Measurements from ENCODE around the gene TMEM94.

Gene TMEM94

GRCh38 chr17:75482098-75482942 lies 25.9 kb downstream of the TMEM94 start:
- TF ChIP-seq KLF1 (tag by site-specific recombination; IDR thresholded peaks at IDR 0.05) (0 out of 2 replicates have a peak, but pooled peaks have one; percentile 11), ZNF558 (tag by site-specific recombination; IDR thresholded peaks at IDR 0.05) (no peak), BCL6B (tag by site-specific recombination; IDR thresholded peaks at IDR 0.05) (no peak), ZNF785 (tag by site-specific recombination; IDR thresholded peaks at IDR 0.05) (no peak), ZBTB21 (tag by site-specific recombination; IDR thresholded peaks at IDR 0.05) (no peak), ZNF548 (tag by site-specific recombination; IDR thresholded peaks at IDR 0.05) (no peak), ZNF24 (tag by site-specific recombination; IDR thresholded peaks at IDR 0.05) (peak; percentile 59; the same call in 1 of the 2 replicates)
- CTCF ChIA-PET: interaction anchor here (0.6 to 1.5 kb wide), 7 partner anchors 17 to 265 kb away, joined by 3 to 5 read pairs (median 4); no protein-coding TSS in a partner anchor
- Histone ChIP-seq H3K4me1 (ENCODE audit: control insufficient read depth, insufficient read depth, low read length) (peaks cover 2% of the 10 kb centered on the region; the same call in 1 of the 2 replicates), H3K4me3 (ENCODE audit: low read depth, low read length) (no peak overlapping the region), H3K36me3 (ENCODE audit: control insufficient read depth in 2 of 2, insufficient read depth in 1 of 2, low read length in 2 of 2) (peaks cover 0 to 8% of the 10 kb centered on the region in 2 experiments; a peak in 2 of 3 replicates), H3K9me3 (ENCODE audit: control insufficient read depth, insufficient read depth, low read depth, low read length) (no peaks in the 10 kb centered on the region), H3K27ac (ENCODE audit: extremely low read depth, low read depth, low read length) (no peak overlapping the region)
- POLR2A ChIA-PET: interaction anchor here (0.9 to 2.5 kb wide), 4 partner anchors 26 to 298 kb away, joined by 3 to 8 read pairs (median 3); partner anchors contain the start of gene TMEM94

- TF ChIP-seq KLF7 (tag by site-specific recombination; IDR thresholded peaks at IDR 0.05; ENCODE audit: borderline replicate concordance) (no peak), ZNF555 (tag by site-specific recombination; conservative IDR thresholded peaks at IDR 0.05) (no peak), ZSCAN23 (tag by site-specific recombination; IDR thresholded peaks at IDR 0.05) (no peak), GLI4 (tag by site-specific recombination; IDR thresholded peaks at IDR 0.05) (no peak), PRDM10 (tag by site-specific recombination; IDR thresholded peaks at IDR 0.05) (no peak), ZNF132 (tag by site-specific recombination; IDR thresholded peaks at IDR 0.05; ENCODE audit: borderline replicate concordance) (no peak), ZBTB20 (tag by site-specific recombination; IDR thresholded peaks at IDR 0.05) (no peak), SCRT1 (tag by site-specific recombination; IDR thresholded peaks at IDR 0.05; ENCODE audit: borderline replicate concordance) (no peak), ZNF354C (tag by site-specific recombination; IDR thresholded peaks at IDR 0.05; ENCODE audit: borderline replicate concordance, low read depth) (no peak), RBAK (tag by site-specific recombination; IDR thresholded peaks at IDR 0.05) (no peak), ZBTB44 (tag by site-specific recombination; IDR thresholded peaks at IDR 0.05) (no peak), ZNF202 (tag by site-specific recombination; IDR thresholded peaks at IDR 0.05; ENCODE audit: borderline replicate concordance) (no peak), SP7 (tag by site-specific recombination; IDR thresholded peaks at IDR 0.05) (no peak), ZNF140 (tag by site-specific recombination; IDR thresholded peaks at IDR 0.05) (no peak)
- TF ChIP-seq, protein P1, sequence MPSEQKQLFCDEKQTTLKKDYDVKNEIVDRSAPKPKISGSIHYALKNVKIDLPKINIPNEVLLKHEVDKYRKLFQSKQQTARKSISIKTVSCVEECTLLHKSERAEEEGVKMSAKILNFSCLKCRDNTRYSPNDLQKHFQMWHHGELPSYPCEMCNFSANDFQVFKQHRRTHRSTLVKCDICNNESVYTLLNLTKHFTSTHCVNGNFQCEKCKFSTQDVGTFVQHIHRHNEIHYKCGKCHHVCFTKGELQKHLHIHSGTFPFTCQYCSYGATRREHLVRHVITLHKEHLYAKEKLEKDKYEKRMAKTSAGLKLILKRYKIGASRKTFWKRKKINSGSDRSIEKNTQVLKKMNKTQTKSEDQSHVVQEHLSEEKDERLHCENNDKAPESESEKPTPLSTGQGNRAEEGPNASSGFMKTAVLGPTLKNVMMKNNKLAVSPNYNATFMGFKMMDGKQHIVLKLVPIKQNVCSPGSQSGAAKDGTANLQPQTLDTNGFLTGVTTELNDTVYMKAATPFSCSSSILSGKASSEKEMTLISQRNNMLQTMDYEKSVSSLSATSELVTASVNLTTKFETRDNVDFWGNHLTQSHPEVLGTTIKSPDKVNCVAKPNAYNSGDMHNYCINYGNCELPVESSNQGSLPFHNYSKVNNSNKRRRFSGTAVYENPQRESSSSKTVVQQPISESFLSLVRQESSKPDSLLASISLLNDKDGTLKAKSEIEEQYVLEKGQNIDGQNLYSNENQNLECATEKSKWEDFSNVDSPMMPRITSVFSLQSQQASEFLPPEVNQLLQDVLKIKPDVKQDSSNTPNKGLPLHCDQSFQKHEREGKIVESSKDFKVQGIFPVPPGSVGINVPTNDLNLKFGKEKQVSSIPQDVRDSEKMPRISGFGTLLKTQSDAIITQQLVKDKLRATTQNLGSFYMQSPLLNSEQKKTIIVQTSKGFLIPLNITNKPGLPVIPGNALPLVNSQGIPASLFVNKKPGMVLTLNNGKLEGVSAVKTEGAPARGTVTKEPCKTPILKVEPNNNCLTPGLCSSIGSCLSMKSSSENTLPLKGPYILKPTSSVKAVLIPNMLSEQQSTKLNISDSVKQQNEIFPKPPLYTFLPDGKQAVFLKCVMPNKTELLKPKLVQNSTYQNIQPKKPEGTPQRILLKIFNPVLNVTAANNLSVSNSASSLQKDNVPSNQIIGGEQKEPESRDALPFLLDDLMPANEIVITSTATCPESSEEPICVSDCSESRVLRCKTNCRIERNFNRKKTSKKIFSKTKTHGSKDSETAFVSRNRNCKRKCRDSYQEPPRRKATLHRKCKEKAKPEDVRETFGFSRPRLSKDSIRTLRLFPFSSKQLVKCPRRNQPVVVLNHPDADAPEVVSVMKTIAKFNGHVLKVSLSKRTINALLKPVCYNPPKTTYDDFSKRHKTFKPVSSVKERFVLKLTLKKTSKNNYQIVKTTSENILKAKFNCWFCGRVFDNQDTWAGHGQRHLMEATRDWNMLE (tag by site-specific recombination; conservative IDR thresholded peaks at IDR 0.05; ENCODE audit: low read depth): no peak
- H3K4me3 ChIP-seq (ENCODE audit: low read depth, low read length): no peak overlapping the region
- no peak overlapping the region for H3K27ac ChIP-seq (ENCODE audit: extremely low read depth, low read depth, low read length)
- H3K4me1 ChIP-seq (ENCODE audit: control insufficient read depth, insufficient read depth, low read length): no peaks in the 10 kb centered on the region
- ChIA-PET POLR2A (interaction anchor here (0.7 to 1.6 kb wide), 2 partner anchors 9 to 30 kb away, joined by 3 to 5 read pairs; partner anchors contain the start of gene TMEM94), CTCF (interaction anchor here (0.6 kb wide), 1 partner anchor 1828 kb away, joined by 3 read pairs; no protein-coding TSS in a partner anchor)
- H3K36me3 ChIP-seq (ENCODE audit: control insufficient read depth in 2 of 2, insufficient read depth in 1 of 2, low read length in 2 of 2): peaks cover 0 to 18% of the 10 kb centered on the region in 2 experiments; a peak in 2 of 3 replicates
- no peaks in the 10 kb centered on the region for H3K9me3 ChIP-seq (ENCODE audit: control insufficient read depth, insufficient read depth, low read depth, low read length)
Measured at GRCh38 chr17:75485688-75486087, 29.3 kb downstream of the TMEM94 start.
